Stimulated activated CD8-positive, alpha-beta memory T cell treated with anti-CD3 and anti-CD28 coated beads, Interleukin-7, amount 100 ng/mL, for 48 hours (primary cell): Measurements from ENCODE around the gene ATP6V0A4.
"Not testable (repeated sequence)": the region's sequence is repeated elsewhere in the genome, so short reads cannot be mapped to it uniquely, and the experiment has no call there.

ENCODE experiments used
- DNase-seq, 2 donors: peaks; one replicate each; pipeline ENCODE4 v3.0.0-alpha.2; 2020; ENCODE audit warnings: low read depth in 1 of 2; ENCODE audit errors: extremely low read depth in 1 of 2

The ATP6V0A4 gene

DNA sequence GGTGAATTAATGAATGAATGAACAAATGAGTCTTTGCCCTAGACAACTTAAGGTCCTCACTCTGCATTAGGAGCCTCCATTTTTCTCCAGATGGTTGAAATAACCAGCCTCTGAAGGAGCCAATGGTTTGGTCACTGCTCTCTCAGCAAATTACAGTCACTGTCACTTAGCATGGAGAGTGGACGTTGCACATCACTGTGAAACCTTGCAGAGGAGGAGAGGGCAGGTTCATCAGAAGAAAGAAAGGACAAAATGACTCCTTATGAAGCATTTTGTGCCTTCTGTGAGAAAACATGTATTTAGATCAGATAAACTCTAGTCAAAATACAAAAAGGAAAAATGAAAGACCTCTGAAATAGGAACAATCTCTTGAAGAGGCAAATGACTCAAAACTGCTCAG, 6.6 kb upstream of the ATP6V0A4 start:
- no peak for DNase-seq

DNA sequence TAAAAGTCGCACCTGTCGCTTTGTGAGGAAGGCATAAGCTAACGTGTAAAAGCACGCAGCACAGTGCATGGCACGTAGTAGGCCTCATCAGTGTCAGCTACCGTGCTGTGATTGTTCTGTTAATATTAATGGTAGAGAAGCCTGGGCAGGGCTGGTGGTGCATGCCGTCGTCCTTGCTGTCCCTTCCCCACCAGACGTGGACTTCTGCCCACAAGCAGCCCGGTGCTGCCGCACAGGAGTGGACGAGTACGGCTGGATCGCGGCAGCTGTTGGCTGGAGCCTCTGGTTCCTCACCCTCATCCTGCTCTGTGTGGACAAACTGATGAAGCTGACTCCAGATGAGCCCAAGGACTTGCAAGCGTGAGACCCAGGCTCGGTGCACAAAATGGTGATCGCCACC, 4.7 kb upstream of the ATP6V0A4 start:
- DNase-seq, result no peak

DNA sequence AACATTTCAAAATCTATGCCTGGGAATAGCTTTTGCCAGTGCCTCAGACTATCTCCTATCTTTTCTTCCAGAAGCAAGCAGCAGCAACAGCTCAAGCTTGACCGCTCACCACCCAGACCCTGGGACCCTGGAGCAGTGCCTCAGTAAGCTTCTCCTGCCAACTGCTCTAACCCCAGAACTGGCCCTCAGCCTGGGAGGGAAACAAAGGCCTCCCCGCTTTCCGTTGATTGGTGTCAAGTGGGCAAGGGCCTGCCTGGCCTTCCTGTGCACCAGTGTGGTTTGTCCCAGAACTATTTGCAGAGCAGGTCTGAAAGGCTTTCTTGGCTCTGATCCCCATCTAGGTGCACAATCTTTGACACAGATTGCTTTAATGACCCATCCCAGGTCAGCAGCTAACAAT, 3.3 kb upstream of the ATP6V0A4 start:
- DNase-seq, result no peak

DNA sequence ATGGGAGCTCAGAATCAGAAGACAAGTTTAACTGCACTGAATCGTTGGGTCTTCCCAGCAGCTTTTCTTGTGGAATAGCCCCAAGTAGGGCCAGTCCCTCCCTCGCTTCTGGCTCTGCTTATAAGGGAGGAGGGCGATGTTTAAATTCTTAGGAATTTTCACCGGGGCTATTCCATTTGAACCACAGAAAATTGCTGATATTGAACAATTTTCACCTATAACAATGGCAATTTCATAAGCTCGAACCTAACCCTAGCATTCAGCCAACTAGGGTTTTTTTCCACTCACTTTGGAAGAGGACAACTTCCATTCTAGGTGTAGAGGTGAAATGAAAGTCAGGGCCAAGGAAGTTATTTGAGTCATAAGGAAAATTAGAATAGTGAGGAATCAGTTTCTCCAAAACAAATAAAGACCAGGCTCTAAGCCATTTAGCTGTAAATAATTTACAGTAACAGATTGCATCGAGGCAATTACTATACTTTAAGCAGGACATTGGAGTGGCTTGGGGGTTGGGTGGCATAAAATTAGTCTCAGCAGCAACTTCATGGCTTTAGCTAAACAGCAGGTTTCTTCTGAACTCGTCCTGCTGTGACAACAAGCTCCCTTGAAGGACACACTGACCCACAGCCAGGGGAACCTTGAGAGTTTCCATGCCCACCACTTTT, 1.5 kb upstream of the ATP6V0A4 start:
- DNase-seq, result no peak

DNA sequence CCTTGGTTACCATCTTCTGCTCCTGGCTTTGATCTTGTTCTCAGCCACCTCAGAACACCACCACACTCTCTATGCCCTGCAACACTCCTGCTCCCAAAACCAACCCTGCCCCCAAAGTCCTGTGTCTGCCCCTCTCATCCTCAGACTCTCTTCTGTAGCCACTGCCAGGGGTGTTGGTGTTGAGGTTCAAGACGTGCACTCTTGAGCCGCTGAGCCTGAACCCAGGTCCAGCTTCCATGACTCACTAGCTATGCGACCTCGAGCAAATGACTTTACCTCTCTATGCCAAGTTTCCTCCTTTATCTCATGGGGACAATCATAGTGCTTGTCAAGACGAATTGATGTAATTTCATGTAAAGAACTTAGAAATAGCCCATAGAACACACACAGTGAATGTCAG, 840 bp upstream of the ATP6V0A4 start:
- no peak for DNase-seq

DNA sequence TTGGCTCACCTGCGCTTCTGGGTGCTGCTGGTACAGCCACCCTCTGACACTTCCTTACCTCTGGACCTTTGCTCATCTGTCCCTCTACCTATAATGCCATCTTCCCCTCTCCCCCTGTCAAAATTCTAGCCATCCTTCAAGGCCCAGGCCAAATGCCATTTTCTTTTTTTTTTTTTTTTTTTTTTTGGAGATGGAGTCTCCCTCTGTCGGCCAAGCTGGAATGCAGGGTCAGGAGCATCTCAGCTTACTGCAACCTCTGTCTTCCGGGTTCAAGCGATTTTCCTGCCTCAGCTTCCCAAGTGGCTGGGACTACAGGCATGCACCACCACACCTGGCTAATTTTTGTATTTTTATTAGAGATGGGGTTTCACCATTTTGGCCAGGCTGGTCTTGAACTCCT, 950 bp downstream of the ATP6V0A4 start:
- DNase-seq, result not testable (repeated sequence)

DNA sequence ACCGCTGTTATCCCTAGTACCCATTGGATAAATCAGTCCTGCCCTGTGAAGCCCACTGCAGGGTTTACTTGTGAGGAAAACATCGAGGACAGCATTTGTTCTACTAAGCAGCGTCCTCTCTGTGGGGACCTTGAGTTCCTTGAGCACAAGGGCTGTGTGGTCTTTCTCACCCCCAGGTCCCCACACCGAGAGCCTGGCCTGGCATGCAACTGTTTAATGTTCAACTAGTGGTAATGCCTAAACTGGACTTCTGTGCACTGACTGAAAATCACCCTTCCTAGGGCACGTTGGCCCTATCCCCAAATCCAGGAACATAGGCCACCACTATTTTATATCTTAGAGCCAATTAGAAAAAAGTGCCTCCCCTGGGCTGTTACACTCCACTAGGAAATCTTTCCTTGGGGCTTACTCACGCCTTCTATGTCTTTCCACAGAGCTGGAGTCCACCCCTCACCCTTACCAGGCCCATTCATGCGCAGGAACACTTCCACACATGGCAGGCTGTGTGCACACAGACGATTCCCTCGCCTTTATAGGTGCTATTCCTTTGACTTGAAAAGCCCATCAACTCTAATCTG, 1.9 kb downstream of the ATP6V0A4 start:
- DNase-seq, result no peak

DNA sequence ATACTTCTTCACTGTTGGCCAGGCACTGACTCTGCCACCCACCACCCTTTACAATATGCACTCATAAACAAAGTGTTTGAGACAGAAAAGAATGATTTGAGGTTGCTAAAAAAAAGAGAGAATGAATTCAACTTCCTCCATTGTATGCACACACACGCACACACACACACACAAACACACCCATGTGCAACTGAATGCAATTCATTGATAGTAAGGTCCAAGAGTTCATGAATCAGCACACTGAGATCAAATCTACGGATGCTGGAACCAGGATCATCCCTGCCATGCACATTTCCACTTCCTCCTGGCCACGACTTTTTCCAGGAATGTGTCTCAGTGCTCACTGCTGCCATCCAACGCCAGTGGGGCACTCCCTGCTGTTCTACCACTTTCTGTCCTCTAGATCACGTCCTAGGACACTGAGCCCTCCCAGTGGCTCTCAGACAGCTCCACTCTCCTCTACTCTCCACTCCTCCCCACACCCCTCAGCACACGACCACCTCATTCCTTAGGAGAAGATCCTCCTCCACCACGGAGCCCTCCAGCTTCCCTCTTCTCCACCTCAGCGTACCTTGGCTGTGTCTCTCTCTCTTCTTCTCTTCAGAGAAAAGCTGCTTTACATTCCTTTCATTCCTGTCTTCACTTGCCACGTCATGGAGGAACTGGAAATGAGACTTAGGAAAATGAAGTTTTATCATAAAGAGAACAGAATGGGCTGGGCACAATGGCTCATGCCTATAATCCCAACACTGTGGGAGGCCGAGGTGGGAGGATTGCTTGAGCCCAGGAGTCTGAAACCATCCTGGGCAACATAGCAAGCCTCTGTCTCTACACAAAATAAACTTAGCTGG, 12.2 kb downstream of the ATP6V0A4 start:
- no peak for DNase-seq

DNA sequence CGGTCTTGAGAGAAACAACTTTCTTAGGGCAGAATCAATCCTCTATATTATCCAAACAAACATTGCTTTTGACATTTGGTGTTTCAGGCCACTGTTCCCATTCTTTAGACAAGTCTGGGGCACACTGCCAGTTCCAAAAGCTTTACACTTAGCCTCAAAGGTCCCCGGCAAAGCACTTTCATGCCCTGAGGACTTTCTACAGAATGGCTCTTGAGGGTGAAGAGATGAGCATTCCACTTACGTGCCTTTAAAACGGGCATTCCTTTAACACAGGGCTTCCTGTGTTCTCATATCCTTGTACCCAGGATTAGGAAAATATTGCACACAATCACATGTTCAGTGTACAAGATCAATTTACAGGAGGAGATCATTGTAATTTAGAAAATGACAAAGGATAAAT, 13.3 kb downstream of the ATP6V0A4 start:
- DNase-seq, result no peak

DNA sequence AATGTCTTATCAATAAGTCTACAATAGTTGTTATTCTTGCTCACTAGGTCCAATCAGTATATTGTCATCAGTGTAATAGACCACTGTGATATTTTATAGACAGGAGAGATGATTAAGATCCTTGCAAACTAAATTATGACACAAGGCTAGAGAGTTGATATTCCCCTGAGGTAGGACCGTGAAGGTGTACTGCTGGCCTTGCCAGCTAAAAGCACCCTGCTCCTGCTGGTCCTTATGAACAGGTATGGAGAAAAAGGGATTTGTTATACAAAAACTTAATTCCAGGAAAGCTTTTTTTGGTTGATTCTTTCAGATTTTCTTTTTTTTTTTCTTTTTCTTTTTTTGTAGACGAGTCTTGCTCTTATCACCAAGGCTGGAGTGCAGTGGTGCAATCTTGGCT, 17.0 kb downstream of the ATP6V0A4 start:
- DNase-seq, result no peak

DNA sequence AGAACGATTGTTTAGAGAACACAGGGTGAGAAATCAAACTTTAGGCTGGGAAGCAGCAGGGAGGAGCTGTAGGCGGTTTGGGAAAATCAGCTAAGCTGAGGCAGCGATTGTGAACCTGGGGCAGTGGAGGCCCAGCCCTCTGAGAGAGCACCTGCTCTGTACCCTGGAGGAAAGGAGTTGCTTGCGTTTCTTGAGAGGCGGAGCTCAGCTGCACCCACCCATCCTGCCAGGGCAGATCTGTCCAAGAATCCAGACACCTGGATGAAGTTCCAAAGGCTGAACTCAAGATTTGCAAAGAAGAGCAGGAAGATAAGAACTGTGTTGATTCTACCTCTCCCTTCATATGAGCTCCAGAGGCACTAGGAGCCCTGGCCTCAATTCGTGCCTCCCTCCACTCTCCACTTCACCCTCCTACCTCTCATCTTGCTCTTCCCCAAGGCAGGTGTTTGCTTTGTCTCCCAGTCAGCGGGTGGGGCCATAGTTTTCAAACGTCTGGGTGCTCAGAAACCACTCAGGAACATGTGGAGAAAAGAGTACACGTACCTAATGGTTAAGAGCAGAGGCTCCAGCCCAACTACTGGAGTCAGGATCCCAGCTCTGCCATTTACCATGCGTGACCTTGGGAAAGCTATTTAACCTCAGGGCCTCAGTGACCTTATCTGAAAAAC, 21.7 kb downstream of the ATP6V0A4 start:
- no peak for DNase-seq

DNA sequence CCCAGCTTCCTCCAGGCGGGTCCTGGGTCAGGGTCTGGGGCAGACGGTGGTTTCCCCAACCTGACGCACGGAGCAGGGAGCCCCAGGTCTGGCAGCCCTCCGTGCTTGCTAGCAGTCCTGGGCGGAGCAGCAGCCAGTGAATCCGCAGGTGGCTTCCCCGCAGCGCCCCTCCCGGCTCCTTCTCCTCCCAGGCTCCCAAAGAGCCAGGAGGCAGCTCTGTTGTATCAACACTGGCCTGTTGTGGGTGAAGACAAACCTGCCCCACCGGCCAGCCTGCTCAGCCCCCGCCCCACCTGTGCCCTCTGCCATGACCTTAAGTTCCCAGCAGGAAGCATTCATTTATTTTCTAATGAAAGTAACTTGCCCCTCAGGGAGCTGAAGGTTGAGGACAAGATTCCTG, 24.2 kb downstream of the ATP6V0A4 start:
- no peak for DNase-seq

DNA sequence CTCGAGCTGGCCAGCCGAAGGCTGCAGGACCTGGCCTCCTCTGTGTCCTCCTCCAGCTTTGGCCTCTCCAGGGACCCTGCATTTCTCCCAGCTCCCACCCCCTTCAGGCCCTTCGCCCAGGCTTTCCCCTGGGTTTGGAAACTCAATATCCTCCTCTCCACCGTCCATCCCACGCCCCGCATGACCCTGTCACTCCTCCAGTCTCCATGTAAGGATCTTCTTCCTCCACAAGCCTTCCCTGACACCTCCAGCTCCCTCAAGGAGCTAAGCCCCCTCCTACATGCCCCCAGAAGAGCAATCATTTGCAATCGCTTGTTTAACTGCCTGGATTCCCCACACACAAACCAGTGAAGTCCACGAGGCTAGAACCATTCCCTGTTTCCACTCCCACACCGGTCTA, 24.8 kb downstream of the ATP6V0A4 start:
- DNase-seq, result no peak

DNA sequence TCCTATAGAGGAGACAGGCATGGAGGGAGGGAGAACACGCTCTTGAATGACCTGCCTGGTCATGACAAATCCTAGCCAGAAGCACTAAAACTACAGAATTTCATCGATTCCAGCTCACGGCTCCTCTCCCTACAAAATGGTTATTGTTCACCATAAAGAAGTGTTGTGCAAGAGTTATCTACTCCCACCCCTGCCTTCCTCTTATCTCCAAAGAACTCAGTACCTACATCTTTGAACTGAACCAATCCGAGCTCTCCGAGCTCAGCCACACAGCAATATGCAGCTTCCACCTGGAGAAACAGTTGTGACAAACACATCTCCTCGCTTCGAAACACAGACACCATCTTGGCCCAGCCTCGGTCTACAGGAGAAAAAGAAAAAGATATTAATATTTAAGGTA, 27.1 kb downstream of the ATP6V0A4 start:
- no peak for DNase-seq

DNA sequence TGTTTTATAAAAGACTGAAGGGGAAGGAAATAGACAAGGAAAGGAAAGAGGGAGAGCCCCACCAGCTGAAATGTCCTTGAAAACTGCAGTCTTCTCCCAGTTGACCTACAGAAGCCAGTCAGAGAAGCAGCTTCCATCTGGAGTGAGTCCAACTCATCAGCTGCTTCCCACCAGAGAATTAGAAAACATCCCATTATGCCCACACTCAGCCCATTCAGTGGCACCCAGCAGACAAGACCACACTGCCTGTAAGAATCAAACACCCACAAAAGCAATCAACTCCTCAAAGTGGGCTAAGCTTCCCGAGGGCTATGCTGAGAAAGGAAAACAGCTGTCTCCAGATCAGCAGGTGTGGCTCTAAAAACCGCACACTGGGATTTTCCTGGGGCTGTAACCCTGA, 29.8 kb downstream of the ATP6V0A4 start:
- DNase-seq, result no peak

DNA sequence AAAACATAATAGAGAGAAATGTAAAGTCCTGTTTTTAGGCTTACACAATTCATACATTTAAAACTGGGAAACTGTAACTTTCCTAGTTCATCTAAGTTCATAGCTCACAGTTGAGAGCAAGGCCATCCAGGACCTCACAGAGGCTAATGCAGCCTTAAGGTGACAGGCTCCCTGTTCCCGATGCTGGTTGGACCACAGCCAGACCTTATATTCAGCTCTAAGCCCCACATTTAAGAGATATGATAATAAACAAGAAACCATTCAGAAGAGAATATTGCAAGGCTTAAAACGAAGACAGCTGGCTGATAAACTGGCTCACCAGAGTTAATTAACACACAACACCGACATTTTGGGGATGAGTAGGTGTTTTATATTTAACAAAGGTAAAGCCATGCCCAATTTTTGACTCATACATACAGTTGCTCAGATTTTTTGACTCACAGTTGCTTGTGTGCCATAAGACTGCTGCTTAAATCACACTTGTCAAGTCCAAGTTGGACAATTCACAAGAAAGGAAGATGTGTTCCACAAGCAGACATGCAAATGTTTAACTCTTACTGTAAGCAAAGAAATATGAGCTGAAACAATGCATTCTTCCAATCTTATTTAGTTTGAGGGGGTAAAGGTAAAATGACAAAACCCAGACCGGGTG, 41.3 kb downstream of the ATP6V0A4 start:
- DNase-seq, result no peak

DNA sequence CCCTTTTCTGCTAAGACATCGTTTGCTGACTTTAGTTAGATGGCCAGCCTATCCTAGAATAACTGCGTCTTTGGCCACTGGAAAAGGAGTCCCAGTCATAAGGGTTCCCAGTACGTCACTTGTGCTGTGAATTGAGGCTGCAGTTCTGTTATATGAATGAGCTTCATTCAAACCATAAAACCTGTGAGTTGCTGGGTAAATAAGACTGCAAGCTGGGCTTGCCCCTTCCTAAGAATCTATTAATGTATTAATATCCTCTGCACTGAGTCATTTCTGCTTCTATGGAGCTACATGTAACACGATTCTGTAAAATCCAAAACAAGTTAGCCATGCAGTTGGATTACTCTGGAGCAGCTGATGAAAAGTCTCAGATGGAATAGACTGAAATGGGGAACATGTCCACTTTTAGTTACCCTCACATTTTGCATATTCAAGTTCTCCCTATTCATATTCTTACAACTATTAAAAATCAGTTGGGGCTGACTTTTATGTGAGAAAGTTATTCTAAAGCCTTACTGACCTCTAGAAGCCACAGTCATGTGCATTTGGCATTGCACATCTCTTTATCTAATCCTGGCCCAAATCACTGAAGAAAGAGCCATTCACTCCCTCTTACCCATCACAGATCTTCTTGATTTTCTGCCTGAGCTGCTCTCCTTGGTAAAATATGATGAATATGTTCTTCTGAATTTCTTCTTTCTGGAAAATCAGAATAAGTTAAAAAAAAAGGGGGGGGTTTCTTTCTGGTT, 42.0 kb downstream of the ATP6V0A4 start:
- DNase-seq, result no peak

DNA sequence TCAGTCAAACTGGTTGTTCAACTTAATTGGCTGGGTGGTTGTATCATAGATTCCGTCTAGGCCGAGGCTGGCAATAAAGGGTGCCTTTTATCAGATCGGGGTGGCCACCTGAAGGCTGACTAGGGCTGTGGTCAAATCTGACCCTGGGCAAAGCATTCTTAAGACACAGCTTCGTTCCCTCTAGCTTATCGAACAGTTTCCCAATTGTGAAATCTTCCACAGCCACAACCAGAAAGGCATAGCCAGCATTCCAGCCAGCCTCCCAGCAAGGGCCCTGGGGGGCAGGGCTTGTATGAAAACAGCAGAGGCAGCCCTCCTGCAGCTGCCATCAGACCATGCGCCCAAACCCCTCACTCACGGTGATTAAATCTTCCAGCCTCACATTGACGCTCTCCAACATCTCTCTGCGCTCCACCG, 42.7 kb downstream of the ATP6V0A4 start:
- no peak for DNase-seq

DNA sequence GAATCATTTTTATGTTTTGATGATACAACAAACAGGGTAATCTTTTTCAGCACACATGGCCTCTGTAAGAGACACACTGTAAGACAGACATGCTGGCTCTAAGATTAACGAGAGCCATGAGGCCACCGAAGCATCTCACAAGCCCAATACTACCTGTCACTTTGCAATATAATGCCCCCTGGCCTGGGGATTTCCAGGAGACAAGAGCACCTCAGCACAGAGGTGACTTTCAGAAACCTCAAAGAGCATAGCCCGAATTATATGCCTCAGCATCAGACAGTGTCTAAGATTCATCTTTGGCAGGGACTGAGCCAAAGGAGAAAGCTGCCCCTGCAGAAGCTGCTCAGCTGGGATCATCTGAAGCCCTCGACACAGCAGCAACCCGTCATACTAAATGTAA, 44.4 kb downstream of the ATP6V0A4 start:
- DNase-seq, result no peak

DNA sequence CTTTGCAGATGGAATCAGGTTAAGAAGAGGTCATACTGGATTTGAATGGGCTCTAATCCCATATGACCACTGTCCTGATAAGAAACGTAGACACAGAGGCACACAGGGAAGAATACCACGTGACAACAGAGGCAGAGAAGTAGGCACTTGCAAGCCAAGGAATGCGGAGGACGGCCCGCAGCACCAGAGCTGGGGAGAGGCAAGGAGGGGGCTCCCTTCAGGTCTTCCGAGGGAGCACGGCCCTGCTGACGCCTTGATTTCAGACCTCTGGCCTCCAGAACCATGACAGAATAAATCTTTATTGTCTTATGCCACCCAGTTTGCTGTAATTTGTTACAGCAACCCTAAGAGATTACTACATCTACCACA, 44.9 kb downstream of the ATP6V0A4 start:
- DNase-seq, result no peak
